Stimulated activated CD8-positive, alpha-beta memory T cell treated with anti-CD3 and anti-CD28 coated beads, Interleukin-4, amount 100 ng/mL, for 1 hour (primary cell): Measurements from ENCODE around the gene MRFAP1.
"Not testable (repeated sequence)": the region's sequence is repeated elsewhere in the genome, so short reads cannot be mapped to it uniquely, and the experiment has no call there.

ENCODE experiments used
- DNase-seq, 2 donors: peaks; one replicate each; pipeline ENCODE4 v3.0.0-alpha.2; 2020; ENCODE audit warnings: low read depth in 2 of 2, low spot score in 1 of 2

MRFAP1 gene

GRCh38 chr4:6633091-6633906 is 7.2 kb upstream of the MRFAP1 start:
- DNase-seq: no peak

GRCh38 chr4:6634746-6635145 is 5.7 kb upstream of the MRFAP1 start:
- DNase-seq: no peak

DNA sequence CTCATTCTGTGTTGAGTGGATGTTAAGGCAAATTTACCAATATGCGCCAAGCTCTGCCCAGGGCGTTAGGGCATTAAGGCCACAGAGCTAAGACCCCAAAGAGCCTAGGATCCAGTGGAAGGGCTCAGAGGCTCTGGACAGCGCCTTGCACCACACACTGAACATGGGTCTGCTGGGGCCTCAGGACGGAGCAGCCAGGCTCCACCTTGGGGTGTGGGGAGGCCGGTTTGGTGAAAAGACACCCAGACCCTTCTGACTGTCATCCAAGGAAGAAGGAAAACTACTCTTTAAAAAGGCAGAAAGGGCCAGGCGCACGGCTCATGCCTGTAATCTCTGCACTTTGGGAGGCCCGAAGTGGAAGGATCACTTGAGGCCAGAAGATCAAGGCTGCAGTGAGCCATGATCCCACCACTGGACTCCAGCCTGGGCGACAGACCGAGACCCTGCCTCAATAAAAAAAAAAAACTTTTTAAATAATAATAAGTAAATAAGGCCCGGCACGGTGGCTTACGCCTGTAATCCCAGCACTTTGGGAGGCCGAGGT is 1.3 kb upstream of the MRFAP1 start:
- DNase-seq: no peak

GRCh38 chr4:6641164-6641970 is 882 bp downstream of the MRFAP1 start:
- DNase-seq: no peak

DNA sequence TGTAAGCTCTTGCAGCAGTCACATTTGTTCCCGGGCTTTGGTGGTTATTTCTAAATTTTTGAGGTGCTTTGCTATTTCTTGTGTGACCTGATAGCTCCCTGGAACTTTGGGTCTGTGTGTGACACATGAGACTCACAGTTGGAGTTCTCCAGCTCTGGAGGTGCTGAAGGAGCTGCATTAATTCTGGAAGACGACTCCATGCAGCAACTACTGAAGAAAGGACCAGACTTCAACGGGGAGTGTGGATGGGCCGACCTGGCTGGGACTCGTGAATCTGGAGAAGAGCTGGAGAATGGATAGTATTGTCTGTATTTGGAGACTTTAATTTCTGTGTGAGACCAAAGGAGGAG is 1.5 kb downstream of the MRFAP1 start:
- no peak for DNase-seq

- no peak for DNase-seq
These were observed 2.8 kb downstream of the MRFAP1 start for GRCh38 chr4:6643141-6643847.

GRCh38 chr4:6644792-6645530 is 4.5 kb downstream of the MRFAP1 start:
- no peak for DNase-seq

- no peak for DNase-seq
These were observed 6.7 kb downstream of the MRFAP1 start for GRCh38 chr4:6647169-6647568.

DNA sequence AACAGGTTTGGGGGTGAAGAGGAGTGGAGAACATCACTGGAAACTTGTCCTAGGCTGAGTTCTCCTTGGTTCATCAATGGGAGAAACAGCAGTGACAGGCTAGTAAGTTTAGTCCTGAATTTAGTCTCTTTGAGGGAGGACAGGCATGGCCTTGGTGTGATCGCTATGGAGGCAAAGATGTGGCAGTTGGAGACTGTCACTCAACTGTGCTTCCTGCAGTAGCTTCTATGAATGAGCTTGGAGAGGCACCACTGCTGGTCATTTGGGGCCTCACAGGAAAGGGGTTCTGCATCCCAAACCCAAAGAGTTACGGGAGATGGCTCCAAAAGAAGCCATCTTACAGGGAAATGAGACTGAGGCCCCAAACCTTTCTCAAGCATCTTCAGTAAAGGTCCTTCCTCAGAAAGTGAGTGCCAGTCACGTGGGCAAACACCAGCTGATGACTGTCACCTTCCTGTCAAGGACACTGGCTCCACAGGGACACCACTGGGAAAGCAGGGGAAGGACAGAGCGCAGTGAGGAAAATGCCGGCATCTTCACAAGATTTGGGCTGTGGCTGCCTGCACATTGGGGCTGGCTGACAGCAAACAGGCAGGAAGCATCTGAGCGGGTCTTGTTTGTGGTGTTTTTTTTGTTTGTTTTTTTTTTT is 7.2 kb downstream of the MRFAP1 start:
- DNase-seq: no peak

DNA sequence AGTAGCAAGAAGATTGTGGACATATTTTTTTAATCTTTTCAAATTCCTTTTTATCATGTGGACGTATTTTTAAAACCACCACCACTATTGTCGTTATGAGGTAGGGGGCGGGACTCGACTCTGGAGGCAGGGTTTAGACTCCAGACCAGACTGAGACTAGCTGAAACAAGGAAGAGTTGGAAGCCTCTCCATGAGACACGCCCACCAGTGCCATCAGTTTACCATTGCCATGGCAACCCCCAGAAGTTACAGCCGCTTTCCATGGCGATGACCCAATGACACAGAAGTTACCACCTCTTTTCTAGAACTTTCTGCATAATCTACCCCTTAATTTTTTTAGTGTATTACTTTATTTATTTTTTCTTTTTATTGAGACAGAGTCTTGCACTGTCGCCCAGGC is 8.7 kb downstream of the MRFAP1 start:
- no peak for DNase-seq

DNA sequence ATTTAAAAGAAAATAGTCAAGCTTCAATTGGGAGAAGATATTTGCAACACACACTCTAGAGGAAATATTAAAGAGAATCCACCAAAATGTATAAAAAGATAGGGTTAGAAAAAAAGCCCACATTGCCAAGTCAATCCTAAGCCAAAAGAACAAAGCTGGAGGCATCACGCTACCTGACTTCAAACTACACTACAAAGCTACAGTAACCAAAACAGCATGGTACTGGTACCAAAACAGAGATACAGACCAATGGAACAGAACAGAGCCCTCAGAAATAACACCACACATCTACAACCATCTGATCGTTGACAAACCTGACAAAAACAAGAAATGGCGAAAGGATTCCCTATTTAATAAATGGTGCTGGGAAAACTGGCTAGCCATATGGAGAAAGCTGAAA is 13.7 kb downstream of the MRFAP1 start:
- DNase-seq: not testable (repeated sequence)

- DNase-seq: not testable (repeated sequence)
These were observed 14.8 kb downstream of the MRFAP1 start for GRCh38 chr4:6655291-6655690.

DNA sequence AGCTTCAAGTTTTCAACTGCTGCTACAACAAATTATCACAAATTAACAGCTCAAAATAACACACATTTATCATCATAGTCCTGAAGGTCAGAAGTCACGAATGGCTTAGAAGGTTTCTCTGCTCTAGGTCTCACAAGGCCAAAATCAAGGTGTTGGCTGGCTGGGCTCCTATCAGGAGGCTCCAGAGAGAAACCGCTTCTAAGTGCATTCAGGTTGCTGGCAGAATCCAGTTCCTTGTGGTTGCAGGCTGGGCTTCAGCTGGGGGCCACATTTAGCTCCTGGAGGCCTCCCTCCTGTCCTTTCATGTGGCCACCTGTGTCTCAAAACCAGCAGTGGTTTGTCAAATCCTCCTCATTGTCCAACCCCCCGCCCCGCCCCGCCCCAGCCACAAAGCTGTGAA is 15.4 kb downstream of the MRFAP1 start:
- no peak for DNase-seq

DNA sequence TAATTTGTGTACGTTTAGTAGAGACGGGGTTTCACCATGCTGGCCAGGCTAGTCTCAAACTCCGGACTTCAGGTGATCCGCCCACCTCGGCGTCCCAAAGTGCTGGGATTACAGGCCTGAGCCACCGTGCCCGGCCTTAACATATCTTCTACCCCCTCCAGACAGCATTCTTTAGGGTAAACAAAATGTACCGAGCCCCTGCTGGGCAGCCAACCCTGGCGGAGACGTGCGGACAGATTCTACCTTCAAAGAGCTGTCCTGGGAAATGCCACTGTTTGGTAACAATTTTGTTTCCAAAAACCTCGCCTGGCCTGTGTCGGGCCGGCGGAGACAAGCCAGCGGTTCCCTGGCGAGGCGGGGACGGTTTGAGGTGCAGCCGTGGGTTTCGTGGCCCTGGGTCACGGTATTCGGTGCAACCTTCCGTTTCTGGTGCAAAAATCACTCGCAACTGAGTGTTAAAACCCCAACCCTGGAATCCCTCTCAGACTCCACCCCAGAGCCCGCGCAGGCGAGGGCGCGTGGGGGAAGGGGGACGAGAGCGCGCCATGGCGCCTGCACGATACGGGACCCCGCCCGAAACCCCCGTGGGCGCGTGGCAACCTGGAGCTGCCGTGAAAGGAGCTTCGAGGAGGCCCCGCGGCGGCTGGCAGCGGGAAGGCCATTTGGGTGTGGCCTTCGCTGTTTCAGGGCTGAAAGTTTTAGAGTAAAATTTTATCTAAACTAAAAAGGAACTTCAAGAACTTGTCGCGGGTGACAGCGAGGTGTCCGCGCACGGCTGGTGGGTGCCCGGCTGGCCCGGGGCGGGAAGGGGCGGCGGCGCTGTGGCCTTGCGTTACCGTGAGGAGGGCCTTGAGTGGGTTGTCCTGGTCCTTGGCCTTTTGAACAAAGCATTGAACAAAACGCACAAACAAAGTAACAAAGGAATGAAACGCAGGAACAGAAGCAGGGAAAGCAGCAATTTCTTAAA is 17.0 kb downstream of the MRFAP1 start:
- DNase-seq: no peak

- DNase-seq: no peak
These were observed 17.7 kb downstream of the MRFAP1 start for GRCh38 chr4:6658209-6658595.

GRCh38 chr4:6658597-6659075 is 18.2 kb downstream of the MRFAP1 start:
- peak in 1 of 2 donors; percentile 17 for DNase-seq

DNA sequence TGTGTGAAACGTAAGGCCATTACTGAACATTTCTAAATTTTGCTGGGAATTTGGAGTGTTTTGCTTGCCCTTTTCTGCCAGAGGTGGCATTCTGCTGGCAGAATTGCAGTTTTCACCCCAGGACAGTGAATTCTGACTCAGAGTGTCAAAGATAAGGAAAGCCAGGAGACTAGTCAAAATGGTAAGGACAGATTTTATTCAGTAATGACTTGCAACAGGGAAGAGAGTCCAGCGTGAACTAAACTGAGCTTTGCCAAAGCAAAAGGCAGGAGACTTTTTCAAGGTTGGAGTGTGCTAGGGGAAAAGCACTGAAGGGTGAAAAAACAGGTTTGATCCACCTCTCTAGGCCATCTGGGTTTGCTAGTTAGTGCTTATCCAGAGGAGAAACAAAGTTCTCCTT is 19.4 kb downstream of the MRFAP1 start:
- DNase-seq: no peak

DNA sequence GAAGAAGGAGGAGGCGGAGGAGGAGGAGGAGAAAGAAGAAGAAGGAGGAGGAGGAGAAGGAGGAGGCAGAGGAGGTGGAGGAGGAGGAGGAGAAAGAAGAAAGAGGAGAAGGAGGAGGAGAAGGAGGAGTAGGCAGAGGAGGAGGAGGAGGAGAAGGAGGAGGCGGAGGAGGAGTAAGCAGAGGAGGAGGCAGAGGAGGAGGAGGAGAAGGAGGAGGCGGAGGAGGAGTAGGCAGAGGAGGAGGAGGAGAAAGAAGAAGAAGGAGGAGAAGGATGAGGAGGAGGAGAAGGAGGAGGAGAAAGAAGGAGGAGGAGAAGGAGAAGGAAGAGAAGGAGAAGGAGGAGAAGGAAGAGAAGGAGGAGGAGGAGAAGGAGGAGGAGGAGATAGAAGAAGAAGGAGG is 19.9 kb downstream of the MRFAP1 start:
- DNase-seq: no peak

GRCh38 chr4:6662591-6662990 is 22.1 kb downstream of the MRFAP1 start:
- no peak for DNase-seq
